SU-DHL-6 (cell line): ENCODE results near the gene EYS.

ENCODE experiments used
- EZH2phosphoT487 ChIP-seq: fragments of 200-600 bp; sonication (generic), shearing (Covaris generic); conservative IDR thresholded peaks from 2 replicates; pipeline ENCODE4 v1.6.1; 2018; ENCODE audit warnings: mild to moderate bottlenecking, antibody characterized with exemption, low read length, moderate library complexity, mixed read lengths
- TF ChIP-seq, protein P1 (sequence below): fragments of 200-600 bp; sonication (generic); IDR thresholded peaks from one replicate; pipeline ENCODE4 v1.5.1; 2017; ENCODE audit warnings: antibody characterized with exemption, mild to moderate bottlenecking, low read length, moderate library complexity; ENCODE audit not compliant: insufficient read depth, poor library complexity, severe bottlenecking

DNA sequence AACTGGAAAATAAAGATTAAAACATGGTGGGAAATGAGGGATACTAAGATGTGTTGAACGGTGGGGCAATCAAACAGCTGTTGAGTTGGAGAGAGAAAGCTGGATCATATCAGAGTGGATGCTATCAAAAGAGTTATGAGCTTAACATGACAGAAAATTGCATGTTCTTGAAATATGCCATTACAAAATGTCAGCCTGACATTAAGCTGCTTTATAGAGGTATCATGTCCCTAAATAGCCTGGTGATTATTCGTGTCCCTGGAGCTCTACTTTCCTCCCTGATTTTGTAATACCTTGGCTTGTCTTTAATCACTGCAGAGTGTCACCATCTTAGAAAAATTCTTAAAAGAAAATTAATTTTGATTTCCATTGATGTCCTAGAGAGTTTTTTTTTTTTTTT is 1848.3 kb downstream of the EYS start:
- TF ChIP-seq, protein P1, sequence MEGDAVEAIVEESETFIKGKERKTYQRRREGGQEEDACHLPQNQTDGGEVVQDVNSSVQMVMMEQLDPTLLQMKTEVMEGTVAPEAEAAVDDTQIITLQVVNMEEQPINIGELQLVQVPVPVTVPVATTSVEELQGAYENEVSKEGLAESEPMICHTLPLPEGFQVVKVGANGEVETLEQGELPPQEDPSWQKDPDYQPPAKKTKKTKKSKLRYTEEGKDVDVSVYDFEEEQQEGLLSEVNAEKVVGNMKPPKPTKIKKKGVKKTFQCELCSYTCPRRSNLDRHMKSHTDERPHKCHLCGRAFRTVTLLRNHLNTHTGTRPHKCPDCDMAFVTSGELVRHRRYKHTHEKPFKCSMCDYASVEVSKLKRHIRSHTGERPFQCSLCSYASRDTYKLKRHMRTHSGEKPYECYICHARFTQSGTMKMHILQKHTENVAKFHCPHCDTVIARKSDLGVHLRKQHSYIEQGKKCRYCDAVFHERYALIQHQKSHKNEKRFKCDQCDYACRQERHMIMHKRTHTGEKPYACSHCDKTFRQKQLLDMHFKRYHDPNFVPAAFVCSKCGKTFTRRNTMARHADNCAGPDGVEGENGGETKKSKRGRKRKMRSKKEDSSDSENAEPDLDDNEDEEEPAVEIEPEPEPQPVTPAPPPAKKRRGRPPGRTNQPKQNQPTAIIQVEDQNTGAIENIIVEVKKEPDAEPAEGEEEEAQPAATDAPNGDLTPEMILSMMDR: no peak
- TF ChIP-seq EZH2phosphoT487: no peak
